Measurements from ENCODE around the gene CCNB1IP1. TPM values are rescaled to one million over a fixed set of nuclear protein-coding genes. Genes with fewer than 3 reads are reported as not detected.

The CCNB1IP1 gene
- total RNA-seq, 1 experiment from 2014 or later = 77.0 TPM

- no peaks in the 10 kb centered on the region for H3K9me2 ChIP-seq (ENCODE audit: insufficient read depth)
- ChIA-PET RAD21 (ENCODE audit: low non-redundant PET in 1 of 2, low total read pairs in 2 of 2, uncharacterized antibody in 2 of 2, unreplicated experiment in 2 of 2) (no interaction called here), POLR2A (no interaction called here), CTCF (no interaction called here)
- BruUV-seq (replicated peaks) = no TSS peak
- ATAC-seq (no peak), DNase-seq (ENCODE audit: low read depth, low spot score) (no peak)
- peaks cover 5 to 15% of the 10 kb centered on the region in 2 experiments; a peak in 3 of 4 replicates for H3K4me1 ChIP-seq (ENCODE audit: control insufficient read depth in 1 of 2, insufficient read depth in 2 of 2, low read length in 2 of 2)
- TF ChIP-seq FOSL1 (IDR thresholded peaks at IDR 0.05; ENCODE audit: low read depth) (no peak), ZBTB33 (IDR thresholded peaks at IDR 0.05; ENCODE audit: extremely low read depth, insufficient replicate concordance, low read length) (no peak), ELF1 (IDR thresholded peaks at IDR 0.05; ENCODE audit: borderline replicate concordance, low read depth) (no peak), CEBPB (IDR thresholded peaks at IDR 0.05; ENCODE audit: low read depth) (no peak), SIN3A (IDR thresholded peaks at IDR 0.05; ENCODE audit: low read depth) (no peak), JUND (IDR thresholded peaks at IDR 0.05) (no peak), CBX3 (IDR thresholded peaks at IDR 0.05; ENCODE audit: low read depth) (no peak), RAD21 (IDR thresholded peaks at IDR 0.05; ENCODE audit: low read depth) (no peak), ZNF274 (IDR thresholded peaks at IDR 0.05; ENCODE audit: low read depth, low read length) (no peak), EGR1 (IDR thresholded peaks at IDR 0.05; ENCODE audit: low read depth) (no peak), SP1 (IDR thresholded peaks at IDR 0.05; ENCODE audit: low read depth) (no peak), ZFX (IDR thresholded peaks at IDR 0.05) (no peak), POLR2AphosphoS5 (IDR thresholded peaks at IDR 0.05; ENCODE audit: low read depth, low read length) (no peak), YY1 (IDR thresholded peaks at IDR 0.05; ENCODE audit: extremely low read depth, insufficient replicate concordance, low read depth, low read length) (no peak), TCF7L2 (IDR thresholded peaks at IDR 0.05; ENCODE audit: borderline replicate concordance, extremely low read depth, insufficient read depth, insufficient read length) (no peak), REST (IDR thresholded peaks at IDR 0.05; ENCODE audit: low read depth) (no peak)
- TF ChIP-seq, protein P1, sequence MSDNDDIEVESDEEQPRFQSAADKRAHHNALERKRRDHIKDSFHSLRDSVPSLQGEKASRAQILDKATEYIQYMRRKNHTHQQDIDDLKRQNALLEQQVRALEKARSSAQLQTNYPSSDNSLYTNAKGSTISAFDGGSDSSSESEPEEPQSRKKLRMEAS (IDR thresholded peaks at IDR 0.05) = no peak
- TF ChIP-seq, protein P2, sequence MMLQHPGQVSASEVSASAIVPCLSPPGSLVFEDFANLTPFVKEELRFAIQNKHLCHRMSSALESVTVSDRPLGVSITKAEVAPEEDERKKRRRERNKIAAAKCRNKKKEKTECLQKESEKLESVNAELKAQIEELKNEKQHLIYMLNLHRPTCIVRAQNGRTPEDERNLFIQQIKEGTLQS (IDR thresholded peaks at IDR 0.05) = no peak
- TF ChIP-seq, protein P3, sequence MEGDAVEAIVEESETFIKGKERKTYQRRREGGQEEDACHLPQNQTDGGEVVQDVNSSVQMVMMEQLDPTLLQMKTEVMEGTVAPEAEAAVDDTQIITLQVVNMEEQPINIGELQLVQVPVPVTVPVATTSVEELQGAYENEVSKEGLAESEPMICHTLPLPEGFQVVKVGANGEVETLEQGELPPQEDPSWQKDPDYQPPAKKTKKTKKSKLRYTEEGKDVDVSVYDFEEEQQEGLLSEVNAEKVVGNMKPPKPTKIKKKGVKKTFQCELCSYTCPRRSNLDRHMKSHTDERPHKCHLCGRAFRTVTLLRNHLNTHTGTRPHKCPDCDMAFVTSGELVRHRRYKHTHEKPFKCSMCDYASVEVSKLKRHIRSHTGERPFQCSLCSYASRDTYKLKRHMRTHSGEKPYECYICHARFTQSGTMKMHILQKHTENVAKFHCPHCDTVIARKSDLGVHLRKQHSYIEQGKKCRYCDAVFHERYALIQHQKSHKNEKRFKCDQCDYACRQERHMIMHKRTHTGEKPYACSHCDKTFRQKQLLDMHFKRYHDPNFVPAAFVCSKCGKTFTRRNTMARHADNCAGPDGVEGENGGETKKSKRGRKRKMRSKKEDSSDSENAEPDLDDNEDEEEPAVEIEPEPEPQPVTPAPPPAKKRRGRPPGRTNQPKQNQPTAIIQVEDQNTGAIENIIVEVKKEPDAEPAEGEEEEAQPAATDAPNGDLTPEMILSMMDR (IDR thresholded peaks at IDR 0.05 in 2 of 3, conservative IDR thresholded peaks at IDR 0.05 in 1 of 3; ENCODE audit: borderline replicate concordance in 1 of 3, insufficient read depth in 1 of 3, low read depth in 2 of 3, low read length in 2 of 3) = no peak
- no peak overlapping the region for H3K9ac ChIP-seq (ENCODE audit: low read length)
- no peak overlapping the region for H3K4me3 ChIP-seq (replicated peaks in 1 of 2; ENCODE audit: low read depth in 1 of 2, low read length in 2 of 2)
- H3K79me2 ChIP-seq (ENCODE audit: insufficient read depth, low read length) = peaks cover 30% of the 10 kb centered on the region
- H3K27ac ChIP-seq (ENCODE audit: low read depth, low read length) = no peak overlapping the region
- peaks cover 35% of the 10 kb centered on the region in 2 experiments for H3K36me3 ChIP-seq (ENCODE audit: control insufficient read depth in 1 of 2, insufficient read depth in 2 of 2, low read length in 2 of 2)
- H3K27me3 ChIP-seq (ENCODE audit: insufficient read depth, low read length) = no peaks in the 10 kb centered on the region
- H2AFZ ChIP-seq (ENCODE audit: low read depth, low read length, poor library complexity, severe bottlenecking) = no peak overlapping the region
- H4K20me1 ChIP-seq (ENCODE audit: insufficient read depth) = no peaks in the 10 kb centered on the region
- H3K9me3 ChIP-seq (ENCODE audit: control insufficient read depth in 1 of 2, insufficient read depth in 1 of 2, low read depth in 1 of 2, low read length in 2 of 2) = no peaks in the 10 kb centered on the region
- H3K4me2 ChIP-seq (ENCODE audit: low read length) = no peak overlapping the region
- intact Hi-C loops (cut with micrococcal nuclease) = no loop called here
These were observed 12.3 kb upstream of the CCNB1IP1 start for GRCh38 chr14:20345366-20345765.
